Endothelial cell (in vitro differentiated cells): ENCODE results near the gene GABRA5. TPM values are rescaled to one million over a fixed set of nuclear protein-coding genes. Genes with fewer than 3 reads are reported as not detected.

ENCODE experiments used
- DNase-seq: peaks from one replicate; pipeline ENCODE4 v3.0.0; 2021; ENCODE audit warnings: low spot score
- H3K27ac Mint-ChIP-seq: one replicate; pipeline ENCODE4 v1.8.0; 2021; ENCODE audit warnings: mixed read lengths, inconsistent platforms; ENCODE audit not compliant: unreplicated experiment
- H3K27me3 Mint-ChIP-seq: one replicate; pipeline ENCODE4 v1.8.0; 2021; ENCODE audit warnings: mild to moderate bottlenecking, moderate library complexity, mixed read lengths, inconsistent platforms; ENCODE audit not compliant: unreplicated experiment
- H3K36me3 Mint-ChIP-seq: one replicate; pipeline ENCODE4 v1.8.0; 2021; ENCODE audit warnings: mild to moderate bottlenecking, low read depth, mixed read lengths, inconsistent platforms; ENCODE audit not compliant: unreplicated experiment
- H3K4me1 Mint-ChIP-seq: one replicate; pipeline ENCODE4 v1.8.0; 2021; ENCODE audit warnings: mild to moderate bottlenecking, mixed read lengths, inconsistent platforms; ENCODE audit not compliant: unreplicated experiment
- H3K4me3 Mint-ChIP-seq: one replicate; pipeline ENCODE4 v1.8.0; 2021; ENCODE audit warnings: mild to moderate bottlenecking, mixed read lengths, inconsistent platforms; ENCODE audit not compliant: unreplicated experiment
- H3K9me3 Mint-ChIP-seq: one replicate; pipeline ENCODE4 v1.8.0; 2021; ENCODE audit warnings: mixed read lengths, inconsistent platforms; ENCODE audit not compliant: unreplicated experiment
- CTCF ChIP-seq: fragments of 200-600 bp; sonication (generic); IDR thresholded peaks from one replicate; pipeline ENCODE4 v1.5.0; 2021; ENCODE audit warnings: antibody characterized with exemption; ENCODE audit not compliant: unreplicated experiment
- total RNA-seq: library from RNA; stranded (reverse); fragmentation: NEBNext Ultra II Directional; extraction: Animal tissue kit (Norgen Biotek cat#: 25700); gene quantifications from one replicate; pipeline ENCODE4 v1.2.1, GENCODE V29; 2021; ENCODE audit not compliant: unreplicated experiment

GABRA5 gene
- total RNA-seq, 1 donor from 2014 or later = 0.72 TPM

GRCh38 chr15:26950001-26950400 is 83.1 kb downstream of the GABRA5 start:
- H3K4me1 Mint-ChIP-seq = no peaks in the 10 kb centered on the region
- TF ChIP-seq CTCF = no peak
- H3K4me3 Mint-ChIP-seq = no peak overlapping the region
- no peaks in the 10 kb centered on the region for H3K27me3 Mint-ChIP-seq
- no peak overlapping the region for H3K27ac Mint-ChIP-seq
- DNase-seq = no peak
- no peaks in the 10 kb centered on the region for H3K36me3 Mint-ChIP-seq
- no peaks in the 10 kb centered on the region for H3K9me3 Mint-ChIP-seq

- DNase-seq = no peak
- no peaks in the 10 kb centered on the region for H3K36me3 Mint-ChIP-seq
- H3K9me3 Mint-ChIP-seq = no peaks in the 10 kb centered on the region
- no peak for TF ChIP-seq CTCF
- H3K4me3 Mint-ChIP-seq = no peak overlapping the region
- H3K27me3 Mint-ChIP-seq = no peaks in the 10 kb centered on the region
- H3K27ac Mint-ChIP-seq = no peak overlapping the region
- no peaks in the 10 kb centered on the region for H3K4me1 Mint-ChIP-seq
These were observed 87.5 kb downstream of the GABRA5 start for GRCh38 chr15:26954403-26954802.

- Mint-ChIP-seq H3K4me3 (peak overlapping the region; percentile 85), H3K4me1 (no peaks in the 10 kb centered on the region), H3K9me3 (no peaks in the 10 kb centered on the region), H3K27me3 (peaks cover 22% of the 10 kb centered on the region), H3K36me3 (no peaks in the 10 kb centered on the region), H3K27ac (no peak overlapping the region)
- peak; percentile 63 for DNase-seq
- TF ChIP-seq CTCF = no peak
These were observed 100.9 kb downstream of the GABRA5 start for GRCh38 chr15:26967719-26968269.

GRCh38 chr15:26968806-26969205 is 101.9 kb downstream of the GABRA5 start:
- DNase-seq = no peak
- H3K27me3 Mint-ChIP-seq = peaks cover 22% of the 10 kb centered on the region
- no peaks in the 10 kb centered on the region for H3K4me1 Mint-ChIP-seq
- no peaks in the 10 kb centered on the region for H3K36me3 Mint-ChIP-seq
- TF ChIP-seq CTCF = no peak
- no peak overlapping the region for H3K4me3 Mint-ChIP-seq
- H3K9me3 Mint-ChIP-seq = no peaks in the 10 kb centered on the region
- no peak overlapping the region for H3K27ac Mint-ChIP-seq

- Mint-ChIP-seq H3K27me3 (peaks cover 21% of the 10 kb centered on the region), H3K36me3 (no peaks in the 10 kb centered on the region)
These were observed 103.9 kb downstream of the GABRA5 start, which contains the start of gene GABRG3 for GRCh38 chr15:26970712-26971210. Gene GABRG3 (plus strand): TSS chr15:26971181.

More at GRCh38 chr15:26970712-26971210, 103.9 kb downstream of the GABRA5 start, which contains the start of gene GABRG3:
- Mint-ChIP-seq H3K4me1 (no peaks in the 10 kb centered on the region), H3K4me3 (peak within 1 kb of the TSS; percentile 88), H3K27ac (no peak within 1 kb of the TSS), H3K9me3 (no peaks in the 10 kb centered on the region)
- no peak for TF ChIP-seq CTCF
- DNase-seq = peak; percentile 46
